Cardiac muscle cell (in vitro differentiated cells and primary cell): ENCODE data around the gene LRP8. TPM values are rescaled to one million over a fixed set of nuclear protein-coding genes. Genes with fewer than 3 reads are reported as not detected.
A peak's percentile ranks its signal among the peaks of the same experiment; 100 is the strongest.

Source experiments
- DNase-seq, 2 donors: peaks; one replicate each; pipeline versions ENCODE4 v3.0.0 to v3.0.0-alpha.2; 2010 to 2017; ENCODE audit warnings: low read depth in 1 of 2, low spot score in 1 of 2
- H3K27ac ChIP-seq: fragments of 200-600 bp; sonication (generic); 2 replicates; pipeline ENCODE4 v1.5.1; 2016
- H3K27me3 ChIP-seq: fragments of 200-600 bp; sonication (generic); 2 replicates; pipeline ENCODE4 v1.6.0; 2016; ENCODE audit warnings: control low read depth
- H3K36me3 ChIP-seq: fragments of 200-600 bp; sonication (generic); 2 replicates; pipeline ENCODE4 v1.5.1; 2016; ENCODE audit warnings: control low read depth
- H3K4me1 ChIP-seq: fragments of 200-600 bp; sonication (generic); 2 replicates; pipeline ENCODE4 v1.8.1; 2017; ENCODE audit warnings: low read depth, mild to moderate bottlenecking, mixed run types
- H3K4me3 ChIP-seq: fragments of 200-600 bp; sonication (generic); 2 replicates; pipeline ENCODE4 v1.5.1; 2016; ENCODE audit warnings: mild to moderate bottlenecking
- H3K9me3 ChIP-seq: fragments of 200-600 bp; sonication (generic); 2 replicates; pipeline ENCODE4 v1.5.1; 2017; ENCODE audit warnings: low read depth, mild to moderate bottlenecking, control low read depth
- CTCF ChIP-seq: IDR thresholded peaks from 2 replicates; pipeline ENCODE4 v1.5.1; 2012; ENCODE audit warnings: low read depth, mild to moderate bottlenecking, low read length
- polyA plus RNA-seq: library from polyadenylated mRNA; unstranded; fragments of >200 nt; fragmentation: Nextera tagmentation; extraction: Ambion mirVana; gene quantifications from 2 replicates; pipeline ENCODE4 v1.2.1, GENCODE V29; 2016
- total RNA-seq: library from RNA; depleted of rRNA; stranded (reverse); fragments of >200 nt; gene quantifications from 2 replicates; pipeline ENCODE4 v1.2.3, GENCODE V29; 2016

The LRP8 gene
- total and polyA plus RNA-seq, 2 experiments from 2014 or later, result 5.4 to 9.7 TPM

GRCh38 chr1:53280496-53280895 lies 47.4 kb downstream of the LRP8 start:
- no peaks in the 10 kb centered on the region for H3K36me3 ChIP-seq

GRCh38 chr1:53279296-53280200 lies 48.3 kb downstream of the LRP8 start:
- Histone ChIP-seq H3K27me3 (no peaks in the 10 kb centered on the region), H3K36me3 (no peaks in the 10 kb centered on the region), H3K4me1 (peaks cover 4% of the 10 kb centered on the region), H3K9me3 (no peaks in the 10 kb centered on the region), H3K27ac (no peak overlapping the region), H3K4me3 (no peak overlapping the region)
- DNase-seq, result no peak
- no peak for TF ChIP-seq CTCF

More at GRCh38 chr1:53280496-53280895, 47.4 kb downstream of the LRP8 start:
- DNase-seq, result no peak
- no peak for TF ChIP-seq CTCF
- Histone ChIP-seq H3K9me3 (no peaks in the 10 kb centered on the region), H3K27ac (no peak overlapping the region), H3K4me3 (no peak overlapping the region), H3K27me3 (no peaks in the 10 kb centered on the region), H3K4me1 (peaks cover 14% of the 10 kb centered on the region)

DNA sequence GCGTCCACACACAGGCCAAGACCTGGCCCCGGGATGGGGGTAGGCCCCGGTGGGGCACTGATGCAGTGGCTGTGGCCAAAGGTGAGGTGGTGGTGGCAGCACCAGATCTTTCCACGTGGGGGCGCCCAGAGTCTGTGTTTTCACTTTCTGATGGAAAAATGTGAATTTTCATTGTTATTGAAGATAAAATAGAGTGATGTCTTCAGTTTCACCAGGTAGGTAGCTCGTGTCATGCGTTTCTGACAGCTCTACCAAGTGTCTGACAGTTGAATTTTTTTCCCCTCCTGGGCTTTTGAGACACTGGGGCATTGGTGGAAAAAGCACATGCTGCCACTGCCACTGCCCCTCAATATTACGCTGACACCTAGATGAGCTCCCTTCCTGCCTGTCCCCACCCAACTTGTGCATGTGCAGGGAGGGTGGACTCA lies 49.6 kb downstream of the LRP8 start:
- DNase-seq, result peak in 1 of 2 donors; percentile 40
- no peak overlapping the region for H3K27ac ChIP-seq
- no peaks in the 10 kb centered on the region for H3K4me1 ChIP-seq
- H3K27me3 ChIP-seq, result no peaks in the 10 kb centered on the region
- peak; percentile 84 for TF ChIP-seq CTCF
- no peak overlapping the region for H3K4me3 ChIP-seq
- no peaks in the 10 kb centered on the region for H3K9me3 ChIP-seq
- no peaks in the 10 kb centered on the region for H3K36me3 ChIP-seq

GRCh38 chr1:53277326-53277725 lies 50.5 kb downstream of the LRP8 start:
- no peak for TF ChIP-seq CTCF
- H3K36me3 ChIP-seq, result no peaks in the 10 kb centered on the region
- H3K9me3 ChIP-seq, result no peaks in the 10 kb centered on the region
- no peaks in the 10 kb centered on the region for H3K4me1 ChIP-seq
- no peak overlapping the region for H3K27ac ChIP-seq
- DNase-seq, result no peak
- H3K4me3 ChIP-seq, result no peak overlapping the region
- no peaks in the 10 kb centered on the region for H3K27me3 ChIP-seq

DNA sequence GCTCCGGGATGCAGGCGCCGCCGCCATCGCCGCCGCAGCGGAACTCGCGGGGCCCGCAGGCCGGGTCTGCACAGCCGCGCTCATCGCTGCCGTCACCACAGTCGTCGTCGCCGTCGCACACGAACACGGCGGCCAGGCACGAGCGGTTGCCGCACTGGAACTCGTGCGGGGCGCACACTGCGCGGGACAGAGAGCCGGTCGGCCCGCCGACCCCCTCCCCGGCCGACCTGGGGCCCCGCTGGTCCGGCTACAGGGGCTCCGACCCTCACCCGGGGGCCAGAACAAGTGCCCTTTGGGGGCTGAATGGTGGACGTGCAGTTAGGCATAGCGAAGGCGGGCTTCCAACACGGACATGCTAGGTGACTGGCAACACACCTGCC lies 51.0 kb downstream of the LRP8 start:
- H3K27me3 ChIP-seq, result no peaks in the 10 kb centered on the region
- DNase-seq, result no peak
- no peak overlapping the region for H3K27ac ChIP-seq
- no peaks in the 10 kb centered on the region for H3K36me3 ChIP-seq
- no peak overlapping the region for H3K4me3 ChIP-seq
- TF ChIP-seq CTCF, result no peak
- H3K4me1 ChIP-seq, result no peaks in the 10 kb centered on the region
- H3K9me3 ChIP-seq, result no peaks in the 10 kb centered on the region
